Hematopoietic multipotent progenitor cell (in vitro differentiated cells): ENCODE data around the gene SNCAIP. TPM values are rescaled to one million over a fixed set of nuclear protein-coding genes. Genes with fewer than 3 reads are reported as not detected.
"Not testable (repeated sequence)": the region's sequence is repeated elsewhere in the genome, so short reads cannot be mapped to it uniquely, and the experiment has no call there.

Experiments
- DNase-seq, 3 donors: peaks; one replicate each; pipeline ENCODE4 v3.0.0-alpha.2; 2011 to 2015; ENCODE audit warnings: low read depth in 2 of 3, low spot score in 2 of 3
- total RNA-seq: library from RNA; depleted of rRNA; stranded (reverse); fragments of >200 nt; gene quantifications from one replicate; pipeline ENCODE4 v1.2.3, GENCODE V29; 2012

Gene SNCAIP
- total RNA-seq, 1 donor, result 0.54 TPM

- DNase-seq, result no peak
Observed at GRCh38 chr5:122457178-122457826, 145.3 kb downstream of the SNCAIP start.

- DNase-seq, result peak in 1 of 3 donors; percentile 20
Observed at GRCh38 chr5:122458278-122458872, 146.3 kb downstream of the SNCAIP start.

DNA sequence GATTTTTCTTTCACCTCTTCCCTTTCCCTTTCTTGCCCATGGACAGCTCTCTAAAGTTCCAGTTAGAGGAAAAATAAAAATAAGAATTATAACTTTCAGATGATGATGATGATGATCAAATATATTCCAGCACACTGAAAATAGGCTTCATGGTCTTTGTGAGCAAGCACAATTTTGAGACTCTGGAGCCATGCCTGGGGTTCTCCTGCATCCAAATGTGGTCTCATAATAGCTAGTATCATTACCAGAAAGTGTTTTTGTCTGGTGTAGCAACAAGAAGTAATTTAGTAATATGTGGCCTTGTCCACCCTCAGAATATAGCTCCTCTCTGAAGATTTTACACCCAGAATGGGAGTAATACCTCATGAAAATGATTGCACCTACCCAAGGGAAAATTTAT lies 150.4 kb downstream of the SNCAIP start:
- DNase-seq, result no peak

GRCh38 chr5:122463221-122463620 lies 151.2 kb downstream of the SNCAIP start:
- DNase-seq, result no peak

DNA sequence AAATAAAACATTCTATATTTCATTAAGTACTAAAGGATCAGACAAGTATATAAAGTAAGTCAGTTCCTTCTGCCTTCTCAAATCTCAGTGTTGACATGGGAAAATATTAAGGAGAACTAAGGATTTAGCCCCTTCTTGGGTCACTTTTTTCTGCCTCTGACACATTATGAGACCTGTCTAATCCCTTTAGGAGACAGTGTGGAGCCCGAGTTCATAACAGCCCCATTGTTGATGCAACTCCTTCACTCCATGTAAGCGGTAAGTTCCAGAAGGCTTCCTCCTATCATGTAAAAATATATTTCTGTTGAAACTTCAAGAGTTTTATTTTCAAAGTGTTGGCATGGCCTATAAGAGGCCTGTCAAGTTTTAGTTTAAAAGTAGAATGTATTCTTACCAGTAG lies 152.2 kb downstream of the SNCAIP start:
- no peak for DNase-seq

DNA sequence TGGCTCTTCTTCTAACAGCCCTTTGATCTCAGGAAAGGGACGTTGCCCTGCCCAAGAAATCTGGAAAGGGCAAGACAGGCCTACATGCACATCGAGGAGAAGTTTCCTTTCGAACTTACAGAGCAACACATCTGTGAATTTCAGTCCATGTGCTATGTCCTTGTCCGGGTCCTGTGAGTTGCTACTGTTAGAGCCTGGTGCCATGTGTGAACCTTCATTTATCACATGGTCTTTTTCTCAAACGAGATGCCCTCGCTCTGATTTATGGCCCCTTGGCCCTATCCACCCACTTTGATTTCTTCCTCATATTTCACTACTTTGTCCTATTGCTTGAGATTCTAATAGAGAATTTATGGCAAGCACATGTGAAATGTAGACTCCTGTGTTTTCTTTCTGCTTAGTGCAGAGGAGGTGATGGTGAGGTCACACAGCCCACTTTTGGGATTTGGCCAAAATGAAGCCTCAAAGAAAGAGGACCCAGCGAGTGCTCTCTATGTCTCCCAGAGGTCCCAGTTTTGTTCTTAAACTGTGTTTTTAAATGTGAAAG lies 153.1 kb downstream of the SNCAIP start:
- DNase-seq, result no peak

DNA sequence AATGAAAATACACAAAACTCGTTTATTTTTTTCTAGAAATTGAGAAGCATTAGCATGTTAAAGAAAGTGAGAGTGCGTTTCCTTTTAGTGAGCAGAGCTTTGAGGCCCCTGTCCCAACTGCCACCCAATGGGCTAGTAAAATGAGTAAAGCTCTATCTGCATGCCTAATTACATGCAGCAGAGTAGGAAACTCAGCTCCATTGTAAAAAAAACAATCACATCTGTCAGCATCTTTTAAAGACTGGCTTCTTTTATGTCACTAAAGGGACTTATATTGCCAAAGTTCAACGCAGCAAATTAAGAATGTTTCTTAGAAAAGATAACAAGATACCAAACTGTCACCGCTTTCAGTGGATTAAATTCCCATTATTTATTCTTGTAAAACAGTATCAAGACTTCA lies 154.0 kb downstream of the SNCAIP start:
- no peak for DNase-seq

DNA sequence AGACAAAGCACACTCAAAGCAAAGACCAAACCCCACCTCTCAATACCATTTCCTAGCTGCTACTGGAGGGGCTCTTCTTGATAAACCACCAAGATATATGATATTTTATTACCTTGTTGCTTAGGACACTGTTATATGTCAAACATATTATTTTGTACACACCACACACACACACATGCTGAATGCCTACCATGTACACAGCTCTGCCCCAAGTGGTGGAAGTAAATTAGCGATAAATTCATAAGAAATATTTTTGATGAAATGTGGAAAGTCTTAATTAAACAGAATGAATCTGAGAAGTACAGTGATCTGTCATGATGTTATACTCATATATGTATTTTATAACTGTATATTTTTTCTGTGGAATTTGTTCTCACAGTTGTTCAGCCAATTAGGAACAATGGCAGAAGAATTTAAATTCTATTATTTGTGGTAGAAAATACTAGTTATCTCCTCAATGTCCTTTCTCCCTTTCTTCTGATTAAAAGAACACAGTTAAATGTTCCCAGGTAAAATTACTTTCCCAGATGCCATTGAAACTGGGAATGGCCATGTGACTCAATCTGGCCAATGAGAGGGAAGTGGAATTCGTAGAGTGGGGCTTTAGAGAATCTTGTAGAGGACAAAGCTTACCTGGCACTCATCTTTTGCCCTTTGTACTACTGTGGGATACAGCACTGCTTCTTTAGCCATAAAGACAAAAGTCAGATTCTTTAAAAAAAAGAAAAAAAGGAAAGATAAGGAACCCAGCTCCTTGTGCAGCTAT lies 156.5 kb downstream of the SNCAIP start:
- DNase-seq, result no peak

DNA sequence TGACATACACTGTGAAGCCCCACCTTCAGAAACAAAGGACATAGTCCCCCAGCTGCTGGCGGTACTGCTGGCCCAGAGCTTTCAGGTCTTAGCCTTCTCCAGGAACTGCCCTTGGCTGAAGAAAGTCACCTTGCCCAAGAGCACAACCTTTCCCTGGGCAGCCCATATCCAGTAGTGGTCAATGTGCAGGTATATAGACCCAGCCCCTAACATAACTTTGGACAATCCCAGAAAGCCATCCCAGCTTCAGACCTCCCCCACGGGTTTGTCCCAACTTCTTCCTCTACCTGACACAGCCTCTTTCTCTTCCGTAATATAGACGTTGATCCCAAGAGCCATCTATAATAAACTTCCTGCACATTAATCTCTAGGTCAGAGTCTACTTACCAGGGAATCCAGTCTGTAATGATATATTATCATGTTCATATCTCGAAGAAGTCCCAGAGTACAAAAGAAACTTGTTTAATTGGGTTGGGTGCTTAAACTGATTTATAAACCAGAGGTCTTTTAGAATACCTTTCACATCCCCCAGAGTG lies 157.4 kb downstream of the SNCAIP start:
- DNase-seq, result no peak

- no peak for DNase-seq
Observed at GRCh38 chr5:122470365-122470764, 158.3 kb downstream of the SNCAIP start.

- no peak for DNase-seq
Observed at GRCh38 chr5:122471031-122471751, 159.2 kb downstream of the SNCAIP start.

DNA sequence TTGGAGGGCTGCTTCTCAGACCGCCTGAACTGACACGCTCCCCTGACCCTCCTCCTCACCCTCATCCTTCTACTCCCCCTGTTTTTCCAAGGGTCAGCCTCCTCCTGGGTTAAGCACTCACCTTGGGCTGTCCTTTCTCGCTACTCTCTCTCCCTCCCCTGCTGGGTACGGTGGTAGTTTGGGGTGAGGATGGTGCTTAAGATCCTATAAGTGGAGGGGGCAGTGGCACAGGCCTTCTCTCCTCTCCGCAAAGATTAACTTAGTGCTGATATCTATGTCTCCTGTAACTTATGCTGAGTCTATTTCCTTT lies 159.7 kb downstream of the SNCAIP start:
- no peak for DNase-seq

- no peak for DNase-seq
Observed at GRCh38 chr5:122473138-122473843, 161.3 kb downstream of the SNCAIP start.

DNA sequence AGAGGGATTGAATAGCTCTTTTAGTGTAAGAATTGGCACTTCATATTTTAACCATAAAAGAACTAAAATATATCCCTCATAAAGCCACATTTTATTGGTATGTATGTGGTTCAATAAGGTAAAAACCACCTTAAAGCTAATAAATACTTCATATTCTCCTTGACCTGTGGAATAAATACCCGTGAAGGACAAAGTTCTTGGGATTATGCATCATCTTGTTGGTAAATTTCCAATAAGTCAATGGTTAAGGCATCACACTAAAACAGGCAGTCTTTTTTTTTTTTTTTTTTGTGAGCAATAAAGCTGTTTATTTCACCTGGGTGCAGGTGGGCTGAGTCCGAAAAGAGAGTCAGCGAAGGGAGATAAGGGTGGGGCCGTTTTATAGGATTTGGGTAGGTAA lies 161.9 kb downstream of the SNCAIP start:
- no peak for DNase-seq

DNA sequence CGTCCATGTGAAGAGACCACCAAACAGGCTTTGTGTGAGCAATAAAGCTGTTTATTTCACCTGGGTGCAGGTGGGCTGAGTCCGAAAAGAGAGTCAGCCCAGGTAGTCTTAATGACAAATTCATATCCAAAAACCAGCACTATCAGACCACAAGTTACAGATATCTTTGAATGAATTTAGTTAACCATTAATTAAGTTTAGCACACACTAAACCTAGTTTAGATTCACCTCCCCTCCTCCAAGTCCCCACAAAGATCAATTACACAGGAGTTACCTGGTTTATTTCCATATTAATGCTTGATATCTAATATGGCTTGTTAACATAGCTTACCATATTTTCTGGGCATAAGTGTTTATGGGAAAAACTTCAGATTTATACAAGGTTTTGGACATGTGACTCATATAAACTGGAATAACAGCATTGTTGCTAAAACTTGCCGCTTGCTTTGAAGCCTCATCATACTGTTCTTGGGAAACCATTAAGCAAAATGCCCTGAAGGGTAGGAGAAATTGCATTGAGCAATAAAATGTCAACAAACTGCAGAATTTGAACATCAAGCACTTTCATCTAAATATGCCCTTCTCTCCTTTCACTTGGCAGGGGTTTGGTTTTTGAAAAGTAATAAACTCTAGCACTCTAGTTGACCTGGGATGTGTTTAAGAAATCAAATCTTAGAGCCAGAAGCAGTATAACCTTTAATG lies 166.9 kb downstream of the SNCAIP start:
- DNase-seq, result no peak

DNA sequence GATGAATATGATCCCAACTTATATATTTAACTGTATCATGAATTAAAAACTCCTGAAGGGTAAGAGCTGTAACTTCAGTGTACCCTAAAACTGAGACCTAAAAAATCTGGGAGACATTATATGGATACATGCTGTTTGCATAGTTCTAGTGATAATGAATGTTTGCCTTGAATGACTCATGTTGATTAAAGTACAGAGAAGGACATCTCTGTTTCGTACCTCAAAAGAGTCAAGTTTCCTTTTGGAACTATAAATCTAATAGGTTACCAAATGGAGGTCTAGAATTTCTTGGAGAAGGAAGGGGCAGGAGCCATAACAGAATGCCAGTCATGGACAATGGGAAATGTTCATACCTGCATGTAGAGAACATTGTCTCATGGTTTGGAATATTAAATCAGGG lies 168.1 kb downstream of the SNCAIP start:
- DNase-seq, result no peak

DNA sequence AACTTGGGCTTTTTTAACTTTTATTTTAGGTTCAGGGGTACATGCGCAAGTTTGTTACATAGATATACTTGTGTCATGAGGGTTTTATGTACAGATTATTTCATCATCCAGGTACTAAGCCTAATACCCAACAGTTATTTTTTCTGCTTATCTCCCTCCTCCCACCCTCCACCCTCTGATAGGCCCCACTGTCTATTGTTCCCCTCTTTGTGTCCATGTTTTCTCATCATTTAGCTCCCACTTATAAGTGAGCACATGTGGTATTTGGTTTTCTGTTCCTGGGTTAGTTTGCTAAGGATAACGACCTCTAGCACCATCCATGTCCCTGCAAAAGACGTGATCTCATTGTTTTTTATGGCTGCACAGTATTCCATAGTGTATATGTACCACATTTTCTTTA lies 172.1 kb downstream of the SNCAIP start:
- no peak for DNase-seq

GRCh38 chr5:122485226-122485625 lies 173.2 kb downstream of the SNCAIP start:
- DNase-seq, result no peak

DNA sequence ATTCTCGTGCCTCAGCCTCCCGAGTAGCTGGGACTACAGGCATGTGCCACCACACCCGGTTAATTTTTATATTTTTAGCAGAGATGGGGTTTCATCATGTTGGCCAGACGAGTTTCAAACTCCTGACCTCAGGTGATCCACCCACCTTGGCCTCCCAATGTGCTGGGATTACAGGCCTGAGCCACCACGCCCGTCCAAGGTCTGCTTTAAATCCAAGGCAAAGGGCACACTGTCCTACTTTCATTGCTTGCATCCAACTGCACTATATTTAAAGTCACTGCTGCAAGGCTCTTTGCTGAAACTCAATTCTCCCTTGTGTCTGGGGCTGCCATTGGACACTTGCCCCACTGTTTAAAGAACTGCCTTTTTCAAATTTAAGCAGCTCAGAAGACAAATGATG lies 174.6 kb downstream of the SNCAIP start:
- not testable (repeated sequence) for DNase-seq

DNA sequence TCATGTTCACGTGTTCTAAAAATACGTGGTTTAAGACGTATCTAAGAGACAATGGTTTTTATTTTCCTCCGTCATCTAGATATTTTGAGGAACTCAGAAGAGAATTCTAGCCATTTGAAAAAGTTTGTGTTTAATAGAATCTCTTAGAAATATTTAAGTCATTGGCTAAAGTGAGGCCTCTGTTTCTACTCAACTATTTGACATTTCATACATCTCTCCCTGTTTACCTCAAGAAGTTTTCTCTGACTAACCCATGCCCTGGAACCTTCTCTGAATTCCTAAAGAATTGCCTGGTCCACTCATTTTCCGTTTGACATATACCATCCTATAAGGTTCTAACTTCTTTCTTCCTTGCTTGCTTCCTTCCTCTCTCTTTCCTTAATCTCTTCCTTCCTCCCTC lies 178.7 kb downstream of the SNCAIP start:
- DNase-seq, result no peak
